Astrocyte (in vitro differentiated cells and primary cell): ENCODE measurements around the gene CYP2C9. TPM values are rescaled to one million over a fixed set of nuclear protein-coding genes. Genes with fewer than 3 reads are reported as not detected.

Experiments used
- DNase-seq: peaks from one replicate; pipeline ENCODE4 v3.0.0-alpha.2; 2010; ENCODE audit warnings: low read depth
- FAIRE-seq: peaks from 2 replicates; lab custom pipeline; 2011; peaks lifted over from hg19 to GRCh38; lab: Jason Lieb, UNC
- H2AFZ ChIP-seq: 2 replicates; pipeline ENCODE4 v1.6.0; 2012; ENCODE audit warnings: low read depth, low read length, inconsistent platforms
- H3K27ac ChIP-seq: 2 replicates; pipeline ENCODE4 v1.5.1; 2011; ENCODE audit warnings: low read depth, low read length, inconsistent platforms
- H3K27me3 ChIP-seq: 2 replicates; pipeline ENCODE4 v1.6.0; 2011; ENCODE audit warnings: low read length, inconsistent platforms; ENCODE audit not compliant: insufficient read depth
- H3K36me3 ChIP-seq: 2 replicates; pipeline ENCODE4 v1.5.1; 2011; ENCODE audit warnings: low read length, inconsistent platforms; ENCODE audit not compliant: insufficient read depth
- H3K4me1 ChIP-seq: 2 replicates; pipeline ENCODE4 v1.5.1; 2011; ENCODE audit warnings: low read length, inconsistent platforms; ENCODE audit not compliant: insufficient read depth
- H3K4me2 ChIP-seq: 2 replicates; pipeline ENCODE4 v1.6.0; 2012; ENCODE audit warnings: low read length, inconsistent platforms
- H3K4me3 ChIP-seq: 2 replicates; pipeline ENCODE4 v1.5.1; 2011; ENCODE audit warnings: low read depth, mild to moderate bottlenecking, low read length, inconsistent platforms; ENCODE audit not compliant: insufficient read depth
- H3K79me2 ChIP-seq: 2 replicates; pipeline ENCODE4 v1.6.0; 2012; ENCODE audit warnings: mild to moderate bottlenecking, low read length, inconsistent platforms; ENCODE audit not compliant: insufficient read depth
- H3K9ac ChIP-seq: 2 replicates; pipeline ENCODE4 v1.6.0; 2012; ENCODE audit warnings: mild to moderate bottlenecking, low read length, inconsistent platforms
- H3K9me3 ChIP-seq: 2 replicates; pipeline ENCODE4 v1.5.1; 2012; ENCODE audit warnings: low read depth, mild to moderate bottlenecking, low read length, inconsistent platforms; ENCODE audit not compliant: insufficient read depth
- H4K20me1 ChIP-seq: 2 replicates; pipeline ENCODE4 v1.6.0; 2012; ENCODE audit warnings: low read length, inconsistent platforms; ENCODE audit not compliant: insufficient read depth
- H3K27ac Mint-ChIP-seq: one replicate; pipeline ENCODE4 v1.8.0; 2021; ENCODE audit warnings: mild to moderate bottlenecking, mixed read lengths; ENCODE audit not compliant: unreplicated experiment
- H3K27me3 Mint-ChIP-seq: one replicate; pipeline ENCODE4 v1.8.0; 2021; ENCODE audit warnings: low read depth, mixed read lengths; ENCODE audit not compliant: unreplicated experiment
- H3K36me3 Mint-ChIP-seq: one replicate; pipeline ENCODE4 v1.8.0; 2021; ENCODE audit warnings: low read depth, mixed read lengths; ENCODE audit not compliant: unreplicated experiment
- H3K4me1 Mint-ChIP-seq: one replicate; pipeline ENCODE4 v1.8.0; 2021; ENCODE audit warnings: low read depth, mixed read lengths; ENCODE audit not compliant: unreplicated experiment
- H3K4me3 Mint-ChIP-seq: one replicate; pipeline ENCODE4 v1.8.0; 2021; ENCODE audit warnings: mild to moderate bottlenecking, moderate library complexity, mixed read lengths; ENCODE audit not compliant: unreplicated experiment
- H3K9me3 Mint-ChIP-seq: one replicate; pipeline ENCODE4 v1.8.0; 2021; ENCODE audit warnings: mild to moderate bottlenecking, mixed read lengths; ENCODE audit not compliant: unreplicated experiment
- EZH2 ChIP-seq: IDR thresholded peaks from 2 replicates; pipeline ENCODE4 v1.6.1; 2012; ENCODE audit warnings: mild to moderate bottlenecking, low read length, inconsistent platforms; ENCODE audit not compliant: insufficient read depth
- total RNA-seq: library from RNA; stranded (reverse); gene quantifications from 2 replicates; pipeline ENCODE4 v1.2.1, GENCODE V29; 2021
- TF ChIP-seq, protein P1 (sequence below): IDR thresholded peaks from 2 replicates; pipeline ENCODE4 v1.5.1; 2011; ENCODE audit warnings: low read depth, mild to moderate bottlenecking, inconsistent platforms, low read length, moderate library complexity; ENCODE audit not compliant: insufficient read depth

Gene CYP2C9
- total RNA-seq, 1 donor from 2014 or later: not detected

- Histone ChIP-seq H3K27ac (no peak overlapping the region), H2AFZ (no peak overlapping the region), H3K4me3 (no peak overlapping the region), H3K36me3 (no peaks in the 10 kb centered on the region), H3K27me3 (no peaks in the 10 kb centered on the region), H3K9me3 (no peaks in the 10 kb centered on the region), H3K79me2 (no peaks in the 10 kb centered on the region), H4K20me1 (no peaks in the 10 kb centered on the region), H3K9ac (no peak overlapping the region), H3K4me2 (no peak overlapping the region), H3K4me1 (no peaks in the 10 kb centered on the region)
- H3K4me1 Mint-ChIP-seq: no peaks in the 10 kb centered on the region
- peaks cover 2% of the 10 kb centered on the region for H3K9me3 Mint-ChIP-seq
- DNase-seq (peak; percentile 8), FAIRE-seq (no peak)
- no peak overlapping the region for H3K27ac Mint-ChIP-seq
- H3K36me3 Mint-ChIP-seq: no peaks in the 10 kb centered on the region
- H3K4me3 Mint-ChIP-seq: no peak overlapping the region
- H3K27me3 Mint-ChIP-seq: peaks cover 1% of the 10 kb centered on the region
- TF ChIP-seq EZH2: no peak
- TF ChIP-seq, protein P1, sequence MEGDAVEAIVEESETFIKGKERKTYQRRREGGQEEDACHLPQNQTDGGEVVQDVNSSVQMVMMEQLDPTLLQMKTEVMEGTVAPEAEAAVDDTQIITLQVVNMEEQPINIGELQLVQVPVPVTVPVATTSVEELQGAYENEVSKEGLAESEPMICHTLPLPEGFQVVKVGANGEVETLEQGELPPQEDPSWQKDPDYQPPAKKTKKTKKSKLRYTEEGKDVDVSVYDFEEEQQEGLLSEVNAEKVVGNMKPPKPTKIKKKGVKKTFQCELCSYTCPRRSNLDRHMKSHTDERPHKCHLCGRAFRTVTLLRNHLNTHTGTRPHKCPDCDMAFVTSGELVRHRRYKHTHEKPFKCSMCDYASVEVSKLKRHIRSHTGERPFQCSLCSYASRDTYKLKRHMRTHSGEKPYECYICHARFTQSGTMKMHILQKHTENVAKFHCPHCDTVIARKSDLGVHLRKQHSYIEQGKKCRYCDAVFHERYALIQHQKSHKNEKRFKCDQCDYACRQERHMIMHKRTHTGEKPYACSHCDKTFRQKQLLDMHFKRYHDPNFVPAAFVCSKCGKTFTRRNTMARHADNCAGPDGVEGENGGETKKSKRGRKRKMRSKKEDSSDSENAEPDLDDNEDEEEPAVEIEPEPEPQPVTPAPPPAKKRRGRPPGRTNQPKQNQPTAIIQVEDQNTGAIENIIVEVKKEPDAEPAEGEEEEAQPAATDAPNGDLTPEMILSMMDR: peak; percentile 62
Measured at GRCh38 chr10:94963901-94964300, 25.4 kb downstream of the CYP2C9 start.

GRCh38 chr10:94983555-94983954, 45.1 kb downstream of the CYP2C9 start:
- Mint-ChIP-seq H3K27me3 (no peaks in the 10 kb centered on the region), H3K27ac (no peak overlapping the region), H3K4me3 (no peak overlapping the region), H3K9me3 (no peaks in the 10 kb centered on the region), H3K4me1 (no peaks in the 10 kb centered on the region), H3K36me3 (no peaks in the 10 kb centered on the region)
- Histone ChIP-seq H3K79me2 (no peaks in the 10 kb centered on the region), H2AFZ (no peak overlapping the region), H3K4me1 (no peaks in the 10 kb centered on the region), H3K27ac (no peak overlapping the region), H3K9me3 (peaks cover under 1% of the 10 kb centered on the region), H4K20me1 (no peaks in the 10 kb centered on the region), H3K4me3 (no peak overlapping the region), H3K27me3 (no peaks in the 10 kb centered on the region), H3K9ac (no peak overlapping the region), H3K36me3 (no peaks in the 10 kb centered on the region), H3K4me2 (no peak overlapping the region)
- FAIRE-seq (no peak), DNase-seq (no peak)
- no peak for TF ChIP-seq EZH2

GRCh38 chr10:94989192-94989591, 50.7 kb downstream of the CYP2C9 start:
- Mint-ChIP-seq H3K27ac (no peak overlapping the region), H3K4me1 (no peaks in the 10 kb centered on the region), H3K9me3 (peaks cover 16% of the 10 kb centered on the region), H3K27me3 (no peaks in the 10 kb centered on the region), H3K4me3 (no peak overlapping the region), H3K36me3 (no peaks in the 10 kb centered on the region)
- Histone ChIP-seq H3K27ac (no peak overlapping the region), H3K4me3 (no peak overlapping the region), H3K4me2 (no peak overlapping the region), H3K9ac (no peak overlapping the region), H3K9me3 (peaks cover 2% of the 10 kb centered on the region), H3K79me2 (no peaks in the 10 kb centered on the region), H4K20me1 (no peaks in the 10 kb centered on the region), H3K36me3 (no peaks in the 10 kb centered on the region), H2AFZ (no peak overlapping the region), H3K27me3 (no peaks in the 10 kb centered on the region), H3K4me1 (no peaks in the 10 kb centered on the region)
- DNase-seq (no peak), FAIRE-seq (no peak)
- TF ChIP-seq EZH2: no peak
- TF ChIP-seq, protein P1: no peak
